GM21360 (cell line): ENCODE results near the gene HAGH.
A peak's percentile ranks its signal among the peaks of the same experiment; 100 is the strongest.

ENCODE experiments used
- ATAC-seq: cut with Tn5 transposase; IDR thresholded peaks from one replicate; pipeline ENCODE4 v1.9.1; 2021; ENCODE audit warnings: mild to moderate bottlenecking, moderate library complexity; ENCODE audit not compliant: unreplicated experiment

HAGH gene

DNA sequence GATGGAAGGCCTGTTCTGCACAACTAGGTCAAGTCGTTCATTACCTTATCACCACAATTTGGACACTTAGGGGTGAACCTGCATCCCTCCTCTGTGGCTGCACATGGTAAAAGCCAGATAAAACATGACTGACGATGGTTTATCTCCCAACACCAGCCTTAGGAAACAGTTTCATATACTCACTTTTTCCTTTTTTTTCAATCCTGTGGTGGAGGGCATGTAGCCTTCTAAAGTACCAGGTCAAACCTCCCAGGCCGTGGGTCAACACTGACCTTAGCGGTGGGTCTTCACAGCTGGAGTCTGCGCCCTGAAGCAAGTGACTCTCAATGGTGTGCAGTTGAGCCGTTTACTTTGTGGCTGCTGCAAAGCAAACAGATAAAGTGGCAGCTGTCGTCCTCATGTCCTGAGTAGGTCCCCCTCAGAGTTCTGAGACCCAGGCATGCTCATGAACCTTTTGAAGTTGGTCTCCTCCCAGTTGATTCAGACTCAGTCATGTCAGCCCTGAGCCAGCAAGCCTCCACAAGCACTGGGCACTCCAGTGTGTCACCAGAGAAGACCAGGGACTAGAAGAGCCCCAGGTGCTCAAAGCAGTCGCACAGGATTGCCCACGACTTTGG, 6.3 kb upstream of the HAGH start:
- no peak for ATAC-seq

GRCh38 chr16:1831186-1832075, 4.8 kb upstream of the HAGH start:
- ATAC-seq: no peak

DNA sequence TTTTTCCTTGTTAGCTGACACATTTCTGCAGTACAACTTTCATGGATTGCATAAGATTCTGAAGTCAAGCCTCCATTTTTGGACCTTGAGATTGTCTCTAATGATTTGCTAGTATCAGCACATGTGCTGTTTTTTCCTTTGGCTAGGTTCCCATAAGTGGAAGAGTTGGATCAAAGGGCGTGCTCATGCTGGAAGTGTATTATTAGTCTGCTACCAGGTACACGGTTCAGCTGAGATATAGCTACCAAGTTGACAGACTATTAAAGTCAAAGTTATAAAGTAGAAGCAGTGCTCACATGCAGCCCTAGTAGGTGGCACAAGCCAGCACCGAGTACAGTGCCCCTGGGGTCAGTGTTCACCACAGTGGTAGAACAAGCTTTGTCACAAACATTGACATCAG, 3.6 kb upstream of the HAGH start:
- no peak for ATAC-seq

DNA sequence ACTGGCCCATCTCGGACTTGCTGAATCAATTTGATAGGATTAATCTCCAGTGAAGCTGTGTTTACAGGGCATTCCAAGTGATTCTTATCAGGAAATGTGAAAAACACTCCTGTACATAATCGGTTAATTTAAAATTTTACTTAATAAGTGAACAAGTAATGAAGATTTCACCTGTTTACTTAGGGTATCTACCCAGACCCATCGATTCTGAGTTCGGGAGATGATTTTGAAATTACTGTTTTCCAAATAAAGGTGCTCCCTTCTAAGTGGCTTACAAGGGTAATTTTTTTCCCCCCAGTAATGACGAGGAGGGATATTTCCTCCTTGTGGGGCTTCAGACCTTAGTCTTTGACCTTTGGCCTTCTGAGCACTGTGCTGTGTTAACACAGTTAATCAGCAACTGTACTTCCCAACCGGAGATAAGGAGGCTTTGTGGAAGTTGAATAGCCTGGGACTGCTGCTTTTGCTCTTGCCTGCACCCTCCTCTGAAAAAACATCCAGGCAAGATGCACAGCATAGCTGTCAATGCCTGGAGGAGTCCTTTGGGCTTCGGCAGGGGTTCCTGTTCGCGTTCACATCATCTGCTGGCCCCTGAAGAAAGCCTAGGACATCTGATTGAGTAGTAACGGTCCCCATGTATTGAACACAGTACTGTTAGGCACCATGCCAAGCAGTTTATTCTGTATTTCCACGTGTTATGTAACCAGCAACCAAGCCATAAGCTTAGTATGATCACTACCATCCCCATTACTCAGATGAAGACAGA, 2.2 kb upstream of the HAGH start:
- ATAC-seq: no peak

- peak; percentile 54 for ATAC-seq
These were observed 548 bp downstream of the HAGH start for GRCh38 chr16:1825864-1826690.

DNA sequence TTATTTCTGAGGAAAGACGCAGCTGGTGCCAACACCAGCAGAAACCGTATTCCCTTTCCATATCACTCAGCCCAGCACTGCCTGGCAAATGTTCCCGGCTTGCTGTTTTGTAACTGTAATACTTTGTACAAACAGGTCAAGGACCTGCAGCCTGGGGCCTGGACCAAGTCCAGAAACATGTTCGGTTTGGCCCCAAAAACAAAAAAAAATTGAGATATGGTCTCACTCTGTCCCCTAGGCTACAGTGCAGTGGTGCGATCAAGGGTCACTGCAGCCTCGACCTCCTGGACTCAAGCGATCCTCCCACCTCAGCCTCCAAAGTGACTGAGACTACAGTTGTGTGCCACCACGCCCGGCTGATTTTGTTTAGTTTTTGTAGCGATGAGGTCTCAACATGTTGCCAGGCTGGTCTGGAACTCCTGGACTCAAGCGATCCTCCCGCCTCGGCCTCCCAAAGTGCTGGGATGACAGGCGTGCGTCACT, 1.2 kb downstream of the HAGH start:
- no peak for ATAC-seq

DNA sequence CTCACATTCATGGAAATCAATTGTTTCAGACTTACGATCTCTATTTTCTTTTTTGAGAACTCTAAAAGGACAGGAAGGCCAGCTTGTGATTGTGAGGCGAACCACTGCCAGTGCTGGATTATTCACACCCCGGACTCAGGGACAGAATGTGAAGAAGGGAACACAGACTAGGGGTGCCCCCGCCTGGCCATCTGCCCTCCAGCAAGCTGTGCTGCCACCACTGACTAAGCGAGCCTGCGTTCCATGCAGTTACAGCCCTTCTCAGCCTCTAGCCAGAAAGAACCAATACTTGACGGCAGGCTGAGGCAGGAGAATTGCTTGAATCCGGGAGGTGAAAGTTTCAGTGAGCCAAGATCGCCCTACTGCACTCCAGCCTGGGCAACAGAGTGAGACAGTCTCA, 2.8 kb downstream of the HAGH start:
- no peak for ATAC-seq

GRCh38 chr16:1822801-1823200, 3.8 kb downstream of the HAGH start:
- no peak for ATAC-seq

DNA sequence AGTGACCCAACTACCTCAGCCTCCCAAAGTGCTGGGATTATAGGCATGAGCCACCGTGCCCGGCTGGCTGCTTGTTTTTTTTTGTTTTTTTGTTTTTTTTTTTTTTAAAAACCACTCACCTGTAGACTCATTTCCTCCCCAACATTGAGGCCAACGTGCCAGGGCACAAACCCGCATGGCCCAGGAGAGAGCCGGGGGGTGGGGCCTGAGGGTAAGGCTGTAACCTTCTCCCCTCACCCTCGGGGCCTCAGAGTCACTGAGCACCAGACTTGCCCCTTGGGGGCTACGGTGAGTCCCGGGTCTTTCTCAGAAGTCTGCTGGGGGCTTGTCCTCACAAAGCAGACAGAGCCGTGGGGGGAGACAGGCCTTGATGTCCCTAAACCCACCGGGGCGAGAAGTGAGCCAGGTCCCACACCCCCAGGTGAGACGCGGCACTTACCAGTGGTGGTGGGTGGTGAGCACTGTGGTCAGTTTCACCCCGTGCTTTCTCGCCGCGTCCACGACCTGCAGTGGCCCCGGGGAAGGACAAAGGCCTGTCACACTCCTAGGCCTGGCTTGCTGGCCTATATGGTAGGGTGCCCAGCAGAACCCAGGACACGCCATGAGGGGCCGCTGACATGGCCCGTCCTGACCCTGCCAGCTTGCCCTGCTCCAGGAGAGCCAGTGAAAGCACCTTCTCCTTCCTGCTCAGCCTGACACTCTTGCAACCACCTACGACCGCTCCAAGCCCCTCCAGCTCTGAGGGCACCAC, 4.6 kb downstream of the HAGH start:
- ATAC-seq: no peak

DNA sequence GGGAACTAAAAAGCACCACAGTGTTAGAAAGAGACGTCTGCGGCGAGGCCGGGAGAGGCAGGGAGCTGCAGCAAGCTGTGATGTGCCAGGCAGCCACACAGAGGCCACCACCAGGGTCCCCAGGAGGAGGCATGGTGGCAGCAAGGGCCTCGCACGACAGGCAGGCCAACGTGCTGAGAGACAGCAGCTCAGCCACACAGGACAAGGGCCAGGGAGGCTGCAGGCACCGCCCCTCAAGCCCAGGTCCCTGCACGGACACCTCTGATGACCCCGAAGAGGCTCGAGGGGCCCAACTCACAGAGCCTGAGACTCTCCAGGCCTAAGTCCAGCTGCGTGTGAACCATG, 5.7 kb downstream of the HAGH start:
- ATAC-seq: no peak

- ATAC-seq: no peak
These were observed 6.3 kb downstream of the HAGH start for GRCh38 chr16:1820096-1820945.

- no peak for ATAC-seq
These were observed 7.0 kb downstream of the HAGH start for GRCh38 chr16:1819611-1820010.

DNA sequence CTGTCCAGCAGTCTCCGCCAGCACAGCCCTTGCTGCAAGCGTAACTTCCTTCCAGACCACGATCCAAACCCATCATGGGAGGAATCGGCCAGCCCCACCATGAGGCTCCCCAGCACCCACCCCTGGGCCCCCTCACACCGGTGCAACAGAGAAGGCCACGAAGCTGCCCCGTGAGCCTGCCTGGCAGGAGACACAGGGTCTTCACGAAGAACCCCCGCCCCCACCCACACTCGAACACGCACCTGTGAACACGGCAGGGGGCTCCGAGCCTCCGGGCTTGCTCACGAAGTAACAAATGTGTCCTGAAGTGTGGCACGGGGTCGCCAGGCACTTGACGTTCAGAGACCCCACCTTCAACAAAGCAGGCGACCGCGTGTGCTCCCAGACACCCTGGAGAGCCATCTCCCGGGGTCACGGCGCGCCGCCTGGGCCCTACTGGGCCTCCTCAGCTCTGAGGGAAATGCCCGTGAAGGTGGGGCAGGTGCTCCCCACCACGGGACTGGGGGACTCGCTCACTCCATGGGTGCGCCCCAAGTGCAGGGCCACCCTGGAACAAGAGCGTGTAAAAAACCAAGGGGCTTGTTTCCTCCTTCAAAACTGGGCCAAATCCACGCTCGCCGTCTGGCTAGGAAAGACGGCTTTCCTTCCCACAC, 7.6 kb downstream of the HAGH start:
- no peak for ATAC-seq

DNA sequence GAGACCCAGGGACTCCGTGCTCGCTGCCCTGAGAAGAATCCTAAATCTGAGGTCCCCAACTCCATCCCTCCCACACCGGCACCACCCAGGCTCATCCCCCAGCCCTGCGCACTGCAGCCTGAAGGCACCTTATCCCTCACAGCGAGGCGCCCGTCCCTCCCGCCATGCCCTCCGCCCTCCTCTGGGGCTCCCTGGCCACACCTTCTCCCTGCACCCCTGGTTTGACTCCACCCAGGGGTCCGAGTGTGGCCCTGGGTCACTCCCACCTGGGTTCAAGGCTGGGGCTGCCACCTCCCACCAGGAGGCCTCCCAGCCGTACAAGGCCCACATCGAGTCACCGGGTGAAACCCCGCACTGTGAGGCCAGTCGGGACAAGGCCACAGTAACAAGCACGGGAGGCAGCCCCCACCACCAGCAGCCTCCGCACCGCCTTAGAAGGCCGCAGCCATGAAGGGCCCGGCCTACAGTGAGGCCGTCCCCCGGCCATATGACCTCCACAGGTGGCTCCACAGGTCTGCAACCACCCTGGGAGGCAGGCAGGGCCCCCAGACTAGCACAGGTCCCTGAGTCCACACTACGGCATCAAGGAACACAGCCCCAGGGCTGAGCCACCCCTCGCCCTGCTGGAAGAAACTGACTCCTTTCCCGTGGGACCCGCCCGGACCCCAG, 8.3 kb downstream of the HAGH start:
- no peak for ATAC-seq

DNA sequence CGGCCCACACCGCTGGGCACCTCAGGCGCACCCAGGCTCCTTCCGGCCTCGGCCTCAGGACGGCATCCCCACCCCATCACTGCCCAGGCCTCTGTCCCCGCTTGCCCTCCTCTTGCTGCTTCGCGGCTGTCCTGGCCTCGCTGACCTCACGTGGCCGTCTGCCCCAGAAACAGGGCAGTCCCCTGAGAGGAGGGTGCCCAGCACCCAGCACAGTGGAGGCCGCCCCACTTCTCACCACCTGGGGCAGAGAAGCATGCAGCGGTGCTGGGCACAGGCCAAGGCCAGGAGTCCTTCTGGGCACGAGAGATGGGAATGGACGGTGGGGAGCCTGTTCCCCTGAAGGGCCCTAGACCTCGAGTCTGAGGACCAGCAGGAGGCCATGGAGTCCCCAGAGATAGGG, 8.9 kb downstream of the HAGH start:
- no peak for ATAC-seq

DNA sequence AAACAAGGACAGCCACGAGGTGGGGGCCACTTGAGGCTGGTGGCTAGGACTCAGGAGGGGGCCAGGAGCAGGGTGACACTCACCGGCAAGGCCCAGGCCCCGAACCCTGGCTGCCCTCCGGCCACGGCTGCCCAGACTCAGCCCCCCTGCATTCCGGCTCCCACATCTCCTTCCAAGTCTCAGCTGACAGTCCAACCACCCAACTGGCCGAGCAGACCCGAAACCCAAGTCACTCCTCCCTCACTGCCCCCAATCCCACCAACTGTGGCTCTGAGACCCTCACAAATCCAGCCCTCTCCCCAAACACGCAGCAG, 9.4 kb downstream of the HAGH start:
- ATAC-seq: no peak

- no peak for ATAC-seq
These were observed 10.0 kb downstream of the HAGH start for GRCh38 chr16:1816396-1817275.
